GM12878 (cell line): ENCODE data around the gene KIAA0319L. TPM values are rescaled to one million over a fixed set of nuclear protein-coding genes. Genes with fewer than 3 reads are reported as not detected.

Source experiments
- ATAC-seq: fragments of 200-7000 bp; cut with Tn5 transposase; 3 replicates; pipeline ENCODE4 v1.9.1; 2020; ENCODE audit warnings: mild to moderate bottlenecking, moderate library complexity
- BruUV-seq: library from RNA; stranded (reverse); fragments of 400-500 nt; replicated peaks from 2 replicates; lab custom pipeline; 2021; lab: Mats Ljungman, UMichigan
- CTCF ChIA-PET: fragments of 300-600 bp; sonication (Branson Sonifier 250); formaldehyde crosslinking; extraction: SDS; loops from one replicate; lab custom pipeline; 2021; ENCODE audit warnings: inconsistent platforms; lab: Yijun Ruan, JAX
- POLR2A ChIA-PET: fragments of 350-600 bp; formaldehyde crosslinking; extraction: SDS; loops from one replicate; lab custom pipeline; 2021; ENCODE audit warnings: inconsistent platforms; lab: Charles Lee
- RAD21 ChIA-PET: fragments of 300-600 bp; sonication (Branson Sonifier 250); formaldehyde crosslinking; loops from one replicate; lab custom pipeline; 2023; ENCODE audit warnings: antibody characterized with exemption; ENCODE audit not compliant: unreplicated experiment; lab: Charles Lee
- SMC1A ChIA-PET: fragments of 300-600 bp; sonication (Branson Sonifier 250); formaldehyde crosslinking; loops from one replicate; lab custom pipeline; 2023; ENCODE audit not compliant: unreplicated experiment, uncharacterized antibody; lab: Charles Lee
- DNase-seq: peaks from one replicate; pipeline ENCODE4 v3.0.0-alpha.2; 2011; ENCODE audit warnings: low read depth, low spot score
- FAIRE-seq: peaks from 3 replicates; lab custom pipeline; 2011; peaks lifted over from hg19 to GRCh38; lab: Jason Lieb, UNC
- H2AFZ ChIP-seq: 2 replicates; pipeline ENCODE4 v1.6.0; 2011; ENCODE audit warnings: low read depth, low read length, control low read depth; ENCODE audit not compliant: control insufficient read depth
- H3K27ac ChIP-seq: 2 replicates; pipeline ENCODE4 v1.5.1; 2011; ENCODE audit warnings: control low read depth; ENCODE audit not compliant: control insufficient read depth, insufficient read depth
- H3K27me3 ChIP-seq, 2 experiments: replicated peaks in 1 of 2; 2 replicates each; pipeline versions ENCODE4 v1.6.0 to v1.6.1; 2011; ENCODE audit warnings: low read length in 1 of 2; ENCODE audit not compliant: control insufficient read depth in 2 of 2, insufficient read depth in 2 of 2
- H3K36me3 ChIP-seq, 2 experiments: 2 replicates each; pipeline ENCODE4 v1.5.1; 2011; ENCODE audit warnings: low read length in 1 of 2; ENCODE audit not compliant: control insufficient read depth in 2 of 2, insufficient read depth in 2 of 2
- H3K4me1 ChIP-seq: 2 replicates; pipeline ENCODE4 v1.6.1; 2011; ENCODE audit warnings: mild to moderate bottlenecking, low read length, moderate library complexity, mixed read lengths; ENCODE audit not compliant: control insufficient read depth, insufficient read depth
- H3K4me2 ChIP-seq: 2 replicates; pipeline ENCODE4 v1.6.0; 2011; ENCODE audit warnings: control low read depth; ENCODE audit not compliant: control insufficient read depth, insufficient read depth
- H3K4me3 ChIP-seq: fragments of 200-600 bp; sonication (generic); 2 replicates; pipeline ENCODE4 v1.5.1; 2016
- H3K79me2 ChIP-seq: 2 replicates; pipeline ENCODE4 v1.6.0; 2011; ENCODE audit warnings: low read length; ENCODE audit not compliant: control insufficient read depth, insufficient read depth
- H3K9ac ChIP-seq: 2 replicates; pipeline ENCODE4 v1.8.0; 2011; ENCODE audit warnings: low read length, control low read depth, mixed read lengths; ENCODE audit not compliant: control insufficient read depth, insufficient read depth
- H3K9me3 ChIP-seq: replicated peaks from 3 replicates; pipeline ENCODE4 v1.5.1; 2011; ENCODE audit warnings: mild to moderate bottlenecking, low read length; ENCODE audit not compliant: control insufficient read depth, insufficient read depth
- H4K20me1 ChIP-seq: 2 replicates; pipeline ENCODE4 v1.6.0; 2011; ENCODE audit not compliant: control insufficient read depth, insufficient read depth
- BCL3 ChIP-seq: IDR thresholded peaks from 2 replicates; pipeline ENCODE4 v1.6.1; 2011; ENCODE audit warnings: borderline replicate concordance, low read depth, mild to moderate bottlenecking, moderate library complexity, low read length; ENCODE audit not compliant: insufficient read depth, poor library complexity, severe bottlenecking
- CUX1 ChIP-seq: IDR thresholded peaks from 2 replicates; pipeline ENCODE4 v1.6.1; 2012; ENCODE audit warnings: improper control_type of control experiment, low read depth, low read length; ENCODE audit not compliant: insufficient replicate concordance
- EED ChIP-seq: sonication (generic); IDR thresholded peaks from 2 replicates; pipeline ENCODE4 v1.6.1; 2016; ENCODE audit warnings: antibody characterized with exemption, low read depth
- PKNOX1 ChIP-seq: fragments of 450-650 bp; IDR thresholded peaks from 2 replicates; pipeline ENCODE4 v1.6.1; 2016; ENCODE audit warnings: mild to moderate bottlenecking
- SMAD1 ChIP-seq: fragments of 450-650 bp; IDR thresholded peaks from 2 replicates; pipeline ENCODE4 v1.6.1; 2018; ENCODE audit warnings: mild to moderate bottlenecking, low read depth; ENCODE audit not compliant: partially characterized antibody
- SMC3 ChIP-seq: IDR thresholded peaks from 2 replicates; pipeline ENCODE4 v1.6.1; 2011; ENCODE audit warnings: low read length, improper control_type of control experiment, borderline replicate concordance
- WGBS: methylation state at CpG from one replicate; pipeline ENCODE4 v1.1.6; 2016; ENCODE audit warnings: low lambda C conversion rate; ENCODE audit not compliant: insufficient replicate concordance, insufficient coverage; ENCODE audit errors: missing lambda C conversion rate; 5-methylcytosine and 5-hydroxymethylcytosine counted together
- in situ Hi-C: fragments of 300-500 bp; cut with MboI; formaldehyde crosslinking; loops from 9 replicates; pipeline ENCODE4 v1.14.3; 2018; ENCODE audit warnings: mixed read lengths
- intact Hi-C: fragments of 100-400 bp; cut with micrococcal nuclease; formaldehyde crosslinking; loops from one replicate; pipeline ENCODE4 v1.14.2; 2022; ENCODE audit not compliant: unreplicated experiment
- polyA plus RNA-seq, 11 experiments: library from polyadenylated mRNA; depleted of rRNA in 4 of 11; unstranded in 6 of 11; stranded (reverse) in 5 of 11; fragments of >200 nt; fragmentation: Nextera tagmentation in 4 of 11; fragmentation: Illumina TruSeq in 1 of 11; extraction: Ambion mirVana in 4 of 11; extraction: Trizol in 1 of 11; gene quantifications; 1 replicate in 1 of 11; 2 replicates in 10 of 11; pipeline versions ENCODE4 v1.2.1 to v1.2.3, GENCODE V29; 2011 to 2016; ENCODE audit warnings: inconsistent platforms in 2 of 11, missing spikeins in 2 of 11, low read depth in 1 of 11
- total RNA-seq, 4 experiments: library from RNA; depleted of rRNA in 3 of 4; stranded (reverse); fragments of >200 nt in 3 of 4; fragmentation: Illumina TruSeq in 1 of 4; extraction: Trizol in 1 of 4; gene quantifications; 2 replicates each; pipeline versions ENCODE4 v1.2.1 to v1.2.3, GENCODE V29; 2013 to 2021

KIAA0319L gene
- total and polyA plus RNA-seq, 10 of the 15 experiments (the other 5 are each of a cell fraction or from before 2014, with no cell fraction given): 2.6 to 57.8 (median 25.4) TPM

DNA sequence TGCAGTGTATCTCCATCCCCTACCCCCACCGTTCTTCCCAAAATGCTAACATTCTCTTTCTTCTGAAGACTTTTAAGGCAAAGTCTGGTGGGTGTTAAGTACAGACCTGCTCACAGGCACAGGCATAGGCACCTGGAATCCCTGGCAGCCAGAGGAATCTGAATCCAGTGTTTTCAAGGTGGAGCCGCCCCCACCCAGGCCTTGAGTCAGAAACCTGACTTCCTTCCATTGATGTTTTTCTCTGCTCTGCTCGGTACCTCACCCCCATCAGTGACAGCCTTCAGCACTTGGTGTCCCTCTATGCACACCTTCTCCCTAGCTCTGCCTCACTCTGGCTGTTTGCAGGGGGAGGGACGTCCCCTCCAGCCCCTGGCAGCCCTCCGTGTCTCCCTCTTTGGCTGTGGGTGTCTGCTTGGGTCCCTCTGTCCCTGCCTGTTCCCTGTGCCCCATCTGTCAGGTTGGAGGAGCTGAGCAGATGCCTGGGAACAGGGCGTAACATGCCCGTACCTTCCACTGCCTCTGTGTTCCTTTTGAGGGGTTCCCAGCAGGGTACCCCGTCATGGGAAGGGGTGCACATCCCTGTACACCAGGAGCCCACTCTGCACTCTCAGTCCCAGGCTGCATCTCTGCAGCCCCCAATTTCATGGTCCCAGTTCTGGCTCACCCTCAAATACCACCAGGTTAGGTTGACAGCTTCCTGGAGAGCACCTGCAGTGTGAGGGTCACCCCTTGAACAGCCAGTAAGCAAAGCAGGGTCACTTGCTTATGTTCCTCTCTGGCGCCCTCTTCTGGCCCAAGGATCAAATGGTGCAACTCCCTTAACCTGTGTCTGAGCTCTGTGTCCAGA lies 7.1 kb upstream of the KIAA0319L start (continued):
- TF ChIP-seq PKNOX1 (no peak), SMC3 (peak; percentile 68)

- ChIA-PET SMC1A (interaction anchor here (2.1 to 3.2 kb wide), 2 partner anchors 108 to 112 kb away, joined by 11 to 25 read pairs; no protein-coding TSS in a partner anchor), CTCF (interaction anchor here (1.0 to 4.9 kb wide), 4 partner anchors 24 to 153 kb away, joined by 3 to 69 read pairs (median 4); no protein-coding TSS in a partner anchor), RAD21 (interaction anchor here (4.9 kb wide), 1 partner anchor 111 kb away, joined by 46 read pairs; no protein-coding TSS in a partner anchor), POLR2A (no interaction called here)
- Histone ChIP-seq H3K79me2 (peaks cover 6% of the 10 kb centered on the region), H3K27me3 (no peaks in the 10 kb centered on the region), H3K9me3 (no peaks in the 10 kb centered on the region), H2AFZ (no peak overlapping the region), H3K27ac (no peak overlapping the region), H3K4me1 (no peaks in the 10 kb centered on the region; the same call in 1 of the 2 replicates), H3K4me2 (no peak overlapping the region; the same call in 1 of the 2 replicates), H3K36me3 (peaks cover 0 to 12% of the 10 kb centered on the region in 2 experiments; a peak in 2 of 4 replicates), H4K20me1 (no peaks in the 10 kb centered on the region), H3K4me3 (no peak overlapping the region), H3K9ac (no peak overlapping the region)
- in situ Hi-C loops: loop anchor here (5.0 kb wide), 1 partner anchor 111 kb away; no protein-coding TSS in a partner anchor
- no peak for DNase-seq
- 58% methylated on average over 12 of the region's 12 CpGs for WGBS
- TF ChIP-seq CUX1 (no peak), EED (no peak), SMAD1 (no peak), BCL3 (no peak)
- no peak for ATAC-seq
- BruUV-seq: no TSS peak
- FAIRE-seq: no peak
- intact Hi-C loops: no loop called here
Measured at GRCh38 chr1:35563166-35563565, 6.0 kb upstream of the KIAA0319L start.
